Upper lobe of left lung (tissue), 6 donors: ENCODE measurements around the gene MAP1LC3A. TPM values are rescaled to one million over a fixed set of nuclear protein-coding genes. Genes with fewer than 3 reads are reported as not detected.

Experiments
- ATAC-seq, 2 donors: fragments of 200-7000 bp; cut with Tn5 transposase; one replicate each; pipeline ENCODE4 v1.9.1; 2022; ENCODE audit warnings: mild to moderate bottlenecking in 2 of 2, moderate library complexity in 2 of 2; ENCODE audit not compliant: low FRiP score in 2 of 2
- DNase-seq, 2 donors: peaks; one replicate each; pipeline ENCODE4 v3.0.0-alpha.2; 2019 to 2020
- H3K27ac ChIP-seq, 4 donors: fragments of 200-600 bp; sonication (generic); one replicate each; pipeline ENCODE4 v1.5.1; 2016 to 2019
- H3K27me3 ChIP-seq, 4 donors: fragments of 200-600 bp; sonication (generic); one replicate each; pipeline ENCODE4 v1.5.1; 2017 to 2019
- H3K36me3 ChIP-seq, 4 donors: fragments of 200-600 bp; sonication (generic); one replicate each; pipeline ENCODE4 v1.5.1; 2016 to 2019
- H3K4me1 ChIP-seq, 4 donors: fragments of 200-600 bp; sonication (generic); one replicate each; pipeline ENCODE4 v1.5.1; 2018 to 2019
- H3K4me3 ChIP-seq, 4 donors: fragments of 200-600 bp; sonication (generic); one replicate each; pipeline ENCODE4 v1.5.1; 2017 to 2019; ENCODE audit warnings: mild to moderate bottlenecking in 2 of 4, moderate library complexity in 1 of 4
- H3K9me3 ChIP-seq, 4 donors: fragments of 200-600 bp; sonication (generic); one replicate each; pipeline ENCODE4 v1.5.1; 2018 to 2019
- CTCF ChIP-seq, 6 experiments: fragments of 450-650 bp in 4 of 6; fragments of 200-600 bp in 2 of 6; sonication (generic) in 2 of 6; IDR thresholded peaks; one replicate each; pipeline ENCODE4 v1.5.1; 2016 to 2019; ENCODE audit warnings: antibody characterized with exemption in 6 of 6
- EP300 ChIP-seq, 4 donors: sonication (generic); formaldehyde crosslinking; IDR thresholded peaks; one replicate each; pipeline ENCODE4 v1.5.1; 2017; ENCODE audit warnings: antibody characterized with exemption in 4 of 4, control low read depth in 2 of 4
- POLR2A ChIP-seq, 4 donors: fragments of 450-650 bp; IDR thresholded peaks; one replicate each; pipeline ENCODE4 v1.5.1; 2016 to 2017; ENCODE audit warnings: antibody characterized with exemption in 4 of 4, mild to moderate bottlenecking in 2 of 4
- POLR2AphosphoS5 ChIP-seq, 2 donors: sonication (generic); formaldehyde crosslinking; IDR thresholded peaks; one replicate each; pipeline ENCODE4 v1.5.1; 2017; ENCODE audit warnings: antibody characterized with exemption in 2 of 2
- WGBS, 2 donors: methylation state at CpG; one replicate each; pipeline ENCODE4 v1.1.5; 2017 to 2018; 5-methylcytosine and 5-hydroxymethylcytosine counted together
- total RNA-seq, 6 donors: library from RNA; depleted of rRNA in 4 of 6; stranded (reverse); fragments of >200 nt in 4 of 6; gene quantifications; one replicate each; pipeline versions ENCODE4 v1.1.0 to v1.2.1, GENCODE V29; 2016 to 2021
- donor health status: DM: no; HTN: no; CAD: no; lungs with moderate emphysema.
- donor health status: DM: no; HTN: yes; CAD: no; lungs with severe emphysema.

The MAP1LC3A gene
- total RNA-seq, 6 donors from 2014 or later: 41.9 to 148 (median 71.8) TPM

- H3K27ac ChIP-seq: peak overlapping the region; percentile 2 to 63 (median 42)
- TF ChIP-seq POLR2AphosphoS5 (IDR thresholded peaks at IDR 0.05): no peak
- peak in 4 of 6 experiments; percentile 21 to 59 (median 45) for TF ChIP-seq CTCF (IDR thresholded peaks at IDR 0.05)
- TF ChIP-seq EP300 (IDR thresholded peaks at IDR 0.05): no peak
- no peak for TF ChIP-seq POLR2A (IDR thresholded peaks at IDR 0.05)
- peaks cover 23 to 59% (median 44%) of the 10 kb centered on the region in 4 donors for H3K4me1 ChIP-seq
- 56 to 64% methylated on average over 17 of the region's 17 CpGs for WGBS, 2 donors
- H3K36me3 ChIP-seq: peaks cover 10 to 44% (median 15%) of the 10 kb centered on the region in 4 donors
- ATAC-seq (no peak), DNase-seq (peak in 1 of 2 donors; percentile 40)
- no peaks in the 10 kb centered on the region for H3K27me3 ChIP-seq
- H3K9me3 ChIP-seq: no peaks in the 10 kb centered on the region
- H3K4me3 ChIP-seq: no peak overlapping the region
Observed at GRCh38 chr20:34522969-34523871, 35.3 kb upstream of the MAP1LC3A start.

- no peak overlapping the region for H3K4me3 ChIP-seq
- 91 to 94% methylated on average over 11 of the region's 11 CpGs for WGBS, 2 donors
- H3K27me3 ChIP-seq: no peaks in the 10 kb centered on the region
- peaks cover 34 to 60% (median 50%) of the 10 kb centered on the region in 4 donors for H3K4me1 ChIP-seq
- peak overlapping the region in 3 of 4 donors; percentile 64 to 78 (median 68) for H3K27ac ChIP-seq
- no peak for DNase-seq
- H3K9me3 ChIP-seq: no peaks in the 10 kb centered on the region
- TF ChIP-seq POLR2AphosphoS5 (IDR thresholded peaks at IDR 0.05) (no peak), CTCF (IDR thresholded peaks at IDR 0.05) (no peak), POLR2A (IDR thresholded peaks at IDR 0.05) (no peak), EP300 (IDR thresholded peaks at IDR 0.05) (no peak)
- ATAC-seq: no peak
- H3K36me3 ChIP-seq: peaks cover 10 to 50% (median 25%) of the 10 kb centered on the region in 4 donors
Observed at GRCh38 chr20:34524426-34524825, 34.1 kb upstream of the MAP1LC3A start.

- H3K9me3 ChIP-seq: no peaks in the 10 kb centered on the region
- H3K4me3 ChIP-seq: no peak overlapping the region
- ATAC-seq (peak in 1 of 2 donors; percentile 1), DNase-seq (no peak)
- 72 to 77% methylated on average over 7 of the region's 7 CpGs for WGBS, 2 donors
- H3K27ac ChIP-seq: peak overlapping the region; percentile 64 to 78 (median 73)
- no peaks in the 10 kb centered on the region for H3K27me3 ChIP-seq
- H3K36me3 ChIP-seq: peaks cover 10 to 50% (median 30%) of the 10 kb centered on the region in 4 donors
- peaks cover 40 to 69% (median 54%) of the 10 kb centered on the region in 4 donors for H3K4me1 ChIP-seq
- TF ChIP-seq EP300 (IDR thresholded peaks at IDR 0.05) (no peak), POLR2AphosphoS5 (IDR thresholded peaks at IDR 0.05) (no peak), CTCF (IDR thresholded peaks at IDR 0.05) (no peak), POLR2A (IDR thresholded peaks at IDR 0.05) (no peak)
Observed at GRCh38 chr20:34525342-34525708, 33.2 kb upstream of the MAP1LC3A start.

GRCh38 chr20:34525709-34526416 lies 32.7 kb upstream of the MAP1LC3A start:
- 48 to 54% methylated on average over 14 of the region's 14 CpGs for WGBS, 2 donors
- H3K4me3 ChIP-seq: no peak overlapping the region
- DNase-seq (peak in 1 of 2 donors; percentile 86), ATAC-seq (peak; percentile 87 to 89)
- peaks cover 10 to 46% (median 35%) of the 10 kb centered on the region in 4 donors for H3K36me3 ChIP-seq
- TF ChIP-seq POLR2AphosphoS5 (IDR thresholded peaks at IDR 0.05): peak; percentile 67 to 90
- no peak for TF ChIP-seq CTCF (IDR thresholded peaks at IDR 0.05)
- peak in 1 of 4 donors; percentile 15 for TF ChIP-seq POLR2A (IDR thresholded peaks at IDR 0.05)
- peak in 1 of 4 donors; percentile 66 for TF ChIP-seq EP300 (IDR thresholded peaks at IDR 0.05)
- H3K27ac ChIP-seq: peak overlapping the region; percentile 64 to 78 (median 73)
- H3K27me3 ChIP-seq: no peaks in the 10 kb centered on the region
- H3K9me3 ChIP-seq: no peaks in the 10 kb centered on the region
- peaks cover 40 to 74% (median 54%) of the 10 kb centered on the region in 4 donors for H3K4me1 ChIP-seq
